ENCODE measurements around the gene PKP2. TPM values are rescaled to one million over a fixed set of nuclear protein-coding genes. Genes with fewer than 3 reads are reported as not detected.

PKP2 gene
- total and polyA plus RNA-seq, 2 of the 13 experiments (the other 11 are each of a cell fraction or from before 2014, with no cell fraction given): 15.1 to 25.3 TPM

- TF ChIP-seq KDM2A (CRISPR knock-in tag; IDR thresholded peaks at IDR 0.05; ENCODE audit: borderline replicate concordance, low read depth) (no peak), PCBP1 (IDR thresholded peaks at IDR 0.05; ENCODE audit: borderline replicate concordance, low read depth, low read length) (no peak), TRIM24 (CRISPR knock-in tag; IDR thresholded peaks at IDR 0.05) (no peak), ZNF687 (CRISPR knock-in tag; IDR thresholded peaks at IDR 0.05) (no peak), ZNF414 (CRISPR knock-in tag; IDR thresholded peaks at IDR 0.05) (no peak), ZNF746 (CRISPR knock-in tag; IDR thresholded peaks at IDR 0.05) (no peak), RBM22 (optimal IDR thresholded peaks at IDR 0.05; ENCODE audit: low read length) (no peak)
- Histone ChIP-seq H3K9me3 (ENCODE audit: low read length) (no peaks in the 10 kb centered on the region), H4K20me1 (ENCODE audit: insufficient read depth, low read length) (peaks cover 4% of the 10 kb centered on the region), H3K9ac (ENCODE audit: insufficient read depth, low read depth, low read length) (no peak overlapping the region), H3K4me2 (ENCODE audit: low read depth, low read length) (no peak overlapping the region), H3K4me1 (ENCODE audit: insufficient read depth, low read length) (peaks cover 24% of the 10 kb centered on the region), H3K79me2 (ENCODE audit: insufficient read depth, low read length) (peaks cover 53% of the 10 kb centered on the region), H3K36me3 (replicated peaks in 1 of 2; ENCODE audit: control insufficient read depth in 1 of 2, insufficient read depth in 2 of 2, low read length in 2 of 2) (peaks cover 1 to 14% of the 10 kb centered on the region in 2 experiments; a peak in 1 of 5 replicates), H3K4me3 (replicated peaks in 1 of 3; ENCODE audit: insufficient read depth in 1 of 3, low read depth in 2 of 3, low read length in 3 of 3) (no peak overlapping the region), H3K27me3 (ENCODE audit: control insufficient read depth in 1 of 2, insufficient read depth in 2 of 2, low read length in 2 of 2) (no peaks in the 10 kb centered on the region), H2AFZ (ENCODE audit: low read length) (no peak overlapping the region), H3K27ac (ENCODE audit: extremely low read length, insufficient read depth, low read length) (no peak overlapping the region)
- DNase-seq (ENCODE audit: low spot score): no peak
- CTCF ChIA-PET (ENCODE audit: low intra/inter-chr PET ratio, low total read pairs): no interaction called here
- intact Hi-C loops (cut with micrococcal nuclease; ENCODE audit: unreplicated experiment) (no loop called here), in situ Hi-C loops (cut with HindIII; ENCODE audit: extremely low pct_ligation_motif_present, low pct_unique_long_range_greater_than_20kb) (no loop called here)
- no peak for FAIRE-seq
- POLR2A ChIA-PET: interaction anchor here (1.2 kb wide), 1 partner anchor 15 kb away, joined by 3 read pairs; no protein-coding TSS in a partner anchor
- WGBS (ENCODE audit: low lambda C conversion rate): 95% methylated on average over 3 of the region's 3 CpGs
- no peak for ATAC-seq
- no TSS peak for BruUV-seq (replicated peaks)
These were observed 9.5 kb downstream of the PKP2 start for GRCh38 chr12:32887058-32887457.
